Heart left ventricle (tissue), 16 donors: ENCODE results near the gene HSH2D. TPM values are rescaled to one million over a fixed set of nuclear protein-coding genes. Genes with fewer than 3 reads are reported as not detected.

Experiments
- ATAC-seq, 4 donors: fragments of 200-7000 bp; cut with Tn5 transposase; one replicate each; pipeline ENCODE4 v1.9.1; 2020 to 2022; ENCODE audit warnings: moderate library complexity in 4 of 4, mild to moderate bottlenecking in 3 of 4, moderate number of reproducible peaks in 1 of 4
- DNase-seq, 5 donors: peaks; one replicate each; pipeline ENCODE4 v3.0.0-alpha.2; 2020
- H3K27ac ChIP-seq, 12 donors: fragments of 200-600 bp; sonication (generic) in 4 of 12; one replicate each; pipeline versions ENCODE4 v1.5.0 to v1.8.0; 2016 to 2022; ENCODE audit warnings: mild to moderate bottlenecking in 2 of 12
- H3K27me3 ChIP-seq, 9 donors: fragments of 200-600 bp; sonication (generic) in 2 of 9; one replicate each; pipeline versions ENCODE4 v1.5.1 to v1.8.0; 2016 to 2022; ENCODE audit warnings: mild to moderate bottlenecking in 3 of 9
- H3K36me3 ChIP-seq, 9 donors: fragments of 200-600 bp; sonication (generic) in 2 of 9; one replicate each; pipeline versions ENCODE4 v1.5.0 to v1.8.0; 2018 to 2022; ENCODE audit warnings: mild to moderate bottlenecking in 2 of 9
- H3K4me1 ChIP-seq, 12 donors: fragments of 200-600 bp; sonication (generic) in 4 of 12; one replicate each; pipeline versions ENCODE4 v1.5.0 to v1.8.0; 2016 to 2022; ENCODE audit warnings: mild to moderate bottlenecking in 3 of 12
- H3K4me3 ChIP-seq, 12 donors: fragments of 200-600 bp; sonication (generic) in 4 of 12; one replicate each; pipeline versions ENCODE4 v1.5.0 to v1.8.0; 2017 to 2022; ENCODE audit warnings: mild to moderate bottlenecking in 9 of 12, moderate library complexity in 4 of 12
- H3K9me3 ChIP-seq, 12 donors: fragments of 200-600 bp; sonication (generic) in 4 of 12; one replicate each; pipeline versions ENCODE4 v1.5.0 to v1.8.0; 2016 to 2022; ENCODE audit warnings: mild to moderate bottlenecking in 1 of 12
- POLR2A ChIP-seq, 2 donors: fragments of 450-650 bp; IDR thresholded peaks; one replicate each; pipeline ENCODE4 v1.6.1; 2017; ENCODE audit warnings: antibody characterized with exemption in 2 of 2, mild to moderate bottlenecking in 2 of 2, moderate library complexity in 2 of 2
- WGBS, 4 donors: extraction: QIAGEN DNeasy Blood & Tissue Kit in 2 of 4; methylation state at CpG; one replicate each; pipeline versions ENCODE4 v1.1.5 to v1.1.7; 2013 to 2018; 5-methylcytosine and 5-hydroxymethylcytosine counted together
- intact Hi-C, 10 donors: fragments of 100-400 bp; cut with DNase I; formaldehyde crosslinking; loops; one replicate each; pipeline versions ENCODE4 v1.11.1 to v1.14.2; 2022
- polyA plus RNA-seq, 2 donors: library from polyadenylated mRNA; stranded (reverse); fragments of 200-250 nt; gene quantifications; one replicate each; pipeline ENCODE4 v1.2.3, GENCODE V29; 2013
- total RNA-seq, 9 donors: library from RNA; depleted of rRNA in 2 of 9; stranded (reverse); fragments of >200 nt in 2 of 9; fragmentation: NEBNext Ultra II Directional in 3 of 9; extraction: Animal tissue kit (Norgen Biotek cat#: 25700) in 3 of 9; gene quantifications; one replicate each; pipeline versions ENCODE4 v1.1.0 to v1.2.4, GENCODE V29; 2016 to 2023
- TF ChIP-seq, protein P1 (sequence below), 12 donors: fragments of 200-600 bp; sonication (generic) in 4 of 12; IDR thresholded peaks; one replicate each; pipeline versions ENCODE4 v1.5.0 to v1.8.0; 2018 to 2022; ENCODE audit warnings: antibody characterized with exemption in 12 of 12, mild to moderate bottlenecking in 5 of 12
- donor health status: ischemic (EF 13 %, LVEDD 7.1; RV severe dilation, severe dysfunction).
- donor health status: healthy with polysubstance abuse.
- donor health status: DM: no; HTN: yes; CAD: no.
- donor health status: DM: no; HTN: no; CAD: no.
- donor health status: ischemic (EF 25% LVEDD 6.9; RV normal size, moderate dysfunction).
- donor health status: ischemic (EF 25% LVEDD 5.7; RV mildly dilated, moderate dysfunction).
- donor health status: healthy.
- donor health status: DM: yes; HTN: yes; CAD: no.
- donor health status: ischemic (EF 35%, LVEDD 5.7; RV mildly dilated, moderate dysfunction).
- donor health status: nonischemic (EF 11% LVEDD 7.7; RV severe dilation, severe dysfunction).
- donor health status: DM: yes; HTN: yes; CAD: no.
- donor health status: PGD.
- donor health status: ischemic (EF 29% LVEDD 5.4; RV normal size, mild dysfunction).
- donor health status: nonischemic (EF 23%, LVEDD 6.1; RV moderate dilation, normal function).

HSH2D gene
- total and polyA plus RNA-seq, 11 donors, result 0.12 to 1.8 (median 0.30) TPM; not detected in 4

DNA sequence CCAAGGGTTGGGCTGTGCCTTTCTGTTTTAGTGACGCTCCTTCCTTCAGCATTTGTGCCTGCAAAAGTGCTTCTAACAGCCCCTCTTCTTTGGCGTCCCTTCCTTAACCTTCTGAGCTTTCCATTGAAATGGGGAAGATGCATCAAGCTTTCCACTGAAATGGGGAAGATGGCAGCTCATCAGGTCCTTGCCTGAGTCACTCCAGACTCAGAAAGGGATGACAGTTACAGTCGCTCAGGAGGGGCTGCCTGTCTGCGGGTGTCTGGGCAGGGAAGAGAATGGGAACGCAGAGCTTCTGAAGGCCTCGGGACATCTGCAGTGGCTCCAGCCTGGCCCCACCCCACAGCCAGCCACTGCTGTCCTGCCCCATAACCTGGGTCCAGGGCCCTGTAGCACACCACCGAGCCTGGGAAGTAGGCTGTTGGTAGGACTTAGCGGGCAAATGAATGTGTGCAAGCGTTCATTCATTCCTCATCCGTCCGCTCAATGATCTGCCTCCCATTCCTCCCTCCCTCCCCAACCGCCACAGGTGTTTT lies 64.1 kb downstream of the HSH2D start:
- ATAC-seq (no peak), DNase-seq (no peak)
- no peaks in the 10 kb centered on the region for H3K27me3 ChIP-seq
- H3K9me3 ChIP-seq, result peaks cover 0 to 6% (median 0%) of the 10 kb centered on the region in 12 donors
- H3K4me1 ChIP-seq, result peaks cover 0 to 23% (median 10%) of the 10 kb centered on the region in 12 donors
- H3K27ac ChIP-seq, result no peak overlapping the region
- TF ChIP-seq POLR2A (IDR thresholded peaks at IDR 0.05), result no peak
- TF ChIP-seq, protein P1, sequence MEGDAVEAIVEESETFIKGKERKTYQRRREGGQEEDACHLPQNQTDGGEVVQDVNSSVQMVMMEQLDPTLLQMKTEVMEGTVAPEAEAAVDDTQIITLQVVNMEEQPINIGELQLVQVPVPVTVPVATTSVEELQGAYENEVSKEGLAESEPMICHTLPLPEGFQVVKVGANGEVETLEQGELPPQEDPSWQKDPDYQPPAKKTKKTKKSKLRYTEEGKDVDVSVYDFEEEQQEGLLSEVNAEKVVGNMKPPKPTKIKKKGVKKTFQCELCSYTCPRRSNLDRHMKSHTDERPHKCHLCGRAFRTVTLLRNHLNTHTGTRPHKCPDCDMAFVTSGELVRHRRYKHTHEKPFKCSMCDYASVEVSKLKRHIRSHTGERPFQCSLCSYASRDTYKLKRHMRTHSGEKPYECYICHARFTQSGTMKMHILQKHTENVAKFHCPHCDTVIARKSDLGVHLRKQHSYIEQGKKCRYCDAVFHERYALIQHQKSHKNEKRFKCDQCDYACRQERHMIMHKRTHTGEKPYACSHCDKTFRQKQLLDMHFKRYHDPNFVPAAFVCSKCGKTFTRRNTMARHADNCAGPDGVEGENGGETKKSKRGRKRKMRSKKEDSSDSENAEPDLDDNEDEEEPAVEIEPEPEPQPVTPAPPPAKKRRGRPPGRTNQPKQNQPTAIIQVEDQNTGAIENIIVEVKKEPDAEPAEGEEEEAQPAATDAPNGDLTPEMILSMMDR (IDR thresholded peaks at IDR 0.05), result no peak
- H3K36me3 ChIP-seq, result peaks cover 2 to 98% (median 75%) of the 10 kb centered on the region in 9 donors
- 86 to 94% (median 92%) methylated on average over 8 to 12 of the region's 12 CpGs for WGBS, 4 donors
- no peak overlapping the region for H3K4me3 ChIP-seq
- intact Hi-C loops, result no loop called here

Other genes starting within 250 kb of the HSH2D start
- not detected for gene CYP4F2, start 245.6 kb upstream of the HSH2D start, total RNA-seq
- gene CYP4F2, start 245.6 kb upstream of the HSH2D start, polyA plus RNA-seq, result not detected
- 1 to 10 TPM in 2 of 9 donors, under 1 TPM in 4, not detected in 3; 0.07 to 1.6 (median 0.27) TPM for gene CYP4F11, start 209.2 kb upstream of the HSH2D start, total RNA-seq
- gene CYP4F11, start 209.2 kb upstream of the HSH2D start, polyA plus RNA-seq, result under 1 TPM in 1 of 2 donors, not detected in 1; 0.27 TPM
- not detected for gene OR10H4, start 194.7 kb upstream of the HSH2D start, total RNA-seq
- not detected for gene OR10H4, start 194.7 kb upstream of the HSH2D start, polyA plus RNA-seq
- 100 to 1,000 TPM in 3 of 9 donors, 10 to 100 TPM in 6; 49.2 to 260 (median 92.1) TPM for gene TPM4, start 67.2 kb upstream of the HSH2D start, total RNA-seq
- 100 to 1,000 TPM in 1 of 2 donors, 10 to 100 TPM in 1; 65.0 to 175 TPM for gene TPM4, start 67.2 kb upstream of the HSH2D start, polyA plus RNA-seq
- gene RAB8A, start 31.8 kb upstream of the HSH2D start, total RNA-seq, result 10 to 100 TPM; 10.9 to 53.7 (median 23.7) TPM
- gene RAB8A, start 31.8 kb upstream of the HSH2D start, polyA plus RNA-seq, result 10 to 100 TPM in 1 of 2 donors, 1 to 10 TPM in 1; 7.8 to 32.2 TPM
- gene CIB3, start 29.8 kb downstream of the HSH2D start, total RNA-seq, result not detected
- not detected for gene CIB3, start 29.8 kb downstream of the HSH2D start, polyA plus RNA-seq
- gene FAM32A, start 41.7 kb downstream of the HSH2D start, total RNA-seq, result 10 to 100 TPM; 32.0 to 71.8 (median 37.5) TPM
- gene FAM32A, start 41.7 kb downstream of the HSH2D start, polyA plus RNA-seq, result 10 to 100 TPM; 34.1 to 94.5 TPM
- 10 to 100 TPM; 39.3 to 83.8 (median 47.8) TPM for gene AP1M1, start 54.2 kb downstream of the HSH2D start, total RNA-seq
- gene AP1M1, start 54.2 kb downstream of the HSH2D start, polyA plus RNA-seq, result 10 to 100 TPM; 26.2 to 93.4 TPM
- 10 to 100 TPM; 28.0 to 87.2 (median 45.0) TPM for gene KLF2, start 181.1 kb downstream of the HSH2D start, total RNA-seq
- gene KLF2, start 181.1 kb downstream of the HSH2D start, polyA plus RNA-seq, result 10 to 100 TPM; 14.4 to 24.2 TPM